PFSK-1 (cell line): ENCODE measurements around the gene STK16.

ENCODE experiments used
- FOXP2 ChIP-seq: optimal IDR thresholded peaks from 2 replicates; pipeline ENCODE3; 2011; ENCODE audit warnings: borderline replicate concordance, control low read depth, inconsistent platforms; ENCODE audit not compliant: insufficient read depth; ENCODE audit errors: extremely low read length, extremely low read depth
- POLR2AphosphoS5 ChIP-seq: IDR thresholded peaks from 2 replicates; pipeline ENCODE4 v1.6.1; 2012; ENCODE audit warnings: low read depth, mild to moderate bottlenecking, control low read depth, low read length, moderate library complexity
- SIN3A ChIP-seq: IDR thresholded peaks from 2 replicates; pipeline ENCODE4 v1.6.1; 2012; ENCODE audit warnings: mild to moderate bottlenecking, low read length, moderate library complexity, borderline replicate concordance; ENCODE audit not compliant: insufficient read depth
- TAF1 ChIP-seq: IDR thresholded peaks from 2 replicates; pipeline ENCODE4 v1.6.1; 2012; ENCODE audit warnings: low read length, control low read depth, borderline replicate concordance; ENCODE audit not compliant: insufficient read depth
- TF ChIP-seq, protein P1 (sequence below), 2 experiments: IDR thresholded peaks; 2 replicates each; pipeline versions ENCODE4 v1.6.1 to v1.8.0; 2011 to 2012; ENCODE audit warnings: low read depth in 2 of 2, low read length in 2 of 2, control low read depth in 1 of 2, inconsistent platforms in 1 of 2, mild to moderate bottlenecking in 1 of 2, moderate library complexity in 1 of 2; ENCODE audit not compliant: insufficient read depth in 1 of 2

DNA sequence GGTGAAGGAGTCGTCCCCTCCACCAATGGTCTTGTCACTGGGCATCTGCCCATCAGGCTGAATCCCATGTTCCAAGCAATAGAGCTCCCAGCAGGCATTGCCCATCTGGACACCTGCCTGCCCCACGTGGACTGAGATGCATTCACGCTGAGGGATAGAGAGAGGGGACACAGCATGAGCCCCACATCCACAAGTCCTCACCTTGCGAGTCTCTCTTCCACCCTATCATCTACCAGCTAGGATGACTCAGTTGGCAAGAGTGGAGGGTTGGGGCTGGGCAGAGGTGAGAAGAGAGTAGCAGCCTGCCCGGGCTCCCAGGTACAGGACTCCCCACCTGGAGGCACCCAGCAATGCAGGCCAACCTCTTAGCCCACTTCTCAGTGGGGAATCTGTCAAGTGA, 6.8 kb downstream of the STK16 start:
- TF ChIP-seq SIN3A (no peak), POLR2AphosphoS5 (no peak), TAF1 (no peak), FOXP2 (no peak)
- TF ChIP-seq, protein P1, sequence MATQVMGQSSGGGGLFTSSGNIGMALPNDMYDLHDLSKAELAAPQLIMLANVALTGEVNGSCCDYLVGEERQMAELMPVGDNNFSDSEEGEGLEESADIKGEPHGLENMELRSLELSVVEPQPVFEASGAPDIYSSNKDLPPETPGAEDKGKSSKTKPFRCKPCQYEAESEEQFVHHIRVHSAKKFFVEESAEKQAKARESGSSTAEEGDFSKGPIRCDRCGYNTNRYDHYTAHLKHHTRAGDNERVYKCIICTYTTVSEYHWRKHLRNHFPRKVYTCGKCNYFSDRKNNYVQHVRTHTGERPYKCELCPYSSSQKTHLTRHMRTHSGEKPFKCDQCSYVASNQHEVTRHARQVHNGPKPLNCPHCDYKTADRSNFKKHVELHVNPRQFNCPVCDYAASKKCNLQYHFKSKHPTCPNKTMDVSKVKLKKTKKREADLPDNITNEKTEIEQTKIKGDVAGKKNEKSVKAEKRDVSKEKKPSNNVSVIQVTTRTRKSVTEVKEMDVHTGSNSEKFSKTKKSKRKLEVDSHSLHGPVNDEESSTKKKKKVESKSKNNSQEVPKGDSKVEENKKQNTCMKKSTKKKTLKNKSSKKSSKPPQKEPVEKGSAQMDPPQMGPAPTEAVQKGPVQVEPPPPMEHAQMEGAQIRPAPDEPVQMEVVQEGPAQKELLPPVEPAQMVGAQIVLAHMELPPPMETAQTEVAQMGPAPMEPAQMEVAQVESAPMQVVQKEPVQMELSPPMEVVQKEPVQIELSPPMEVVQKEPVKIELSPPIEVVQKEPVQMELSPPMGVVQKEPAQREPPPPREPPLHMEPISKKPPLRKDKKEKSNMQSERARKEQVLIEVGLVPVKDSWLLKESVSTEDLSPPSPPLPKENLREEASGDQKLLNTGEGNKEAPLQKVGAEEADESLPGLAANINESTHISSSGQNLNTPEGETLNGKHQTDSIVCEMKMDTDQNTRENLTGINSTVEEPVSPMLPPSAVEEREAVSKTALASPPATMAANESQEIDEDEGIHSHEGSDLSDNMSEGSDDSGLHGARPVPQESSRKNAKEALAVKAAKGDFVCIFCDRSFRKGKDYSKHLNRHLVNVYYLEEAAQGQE (IDR thresholded peaks at IDR 0.05; ENCODE audit: insufficient read depth in 1 of 2, low read depth in 2 of 2, low read length in 2 of 2), result no peak
